Astrocyte of the cerebellum (primary cell): ENCODE data around the gene CNOT11.

Experiments
- DNase-seq: peaks from one replicate; pipeline ENCODE4 v3.0.0-alpha.2; 2011; ENCODE audit warnings: low read depth
- H3K4me3 ChIP-seq: 2 replicates; pipeline ENCODE4 v1.5.1; 2011; ENCODE audit warnings: mild to moderate bottlenecking, low read depth, low read length, moderate library complexity
- in situ Hi-C: cut with HindIII; loops from 2 replicates; pipeline ENCODE4 v1.10.0; 2017; ENCODE audit warnings: low sequenced_read_pairs
- TF ChIP-seq, protein P1 (sequence below): IDR thresholded peaks from 2 replicates; pipeline ENCODE4 v1.5.1; 2012; ENCODE audit warnings: low read length, low read depth, moderate library complexity, mild to moderate bottlenecking; ENCODE audit errors: missing control alignments

CNOT11 gene

DNA sequence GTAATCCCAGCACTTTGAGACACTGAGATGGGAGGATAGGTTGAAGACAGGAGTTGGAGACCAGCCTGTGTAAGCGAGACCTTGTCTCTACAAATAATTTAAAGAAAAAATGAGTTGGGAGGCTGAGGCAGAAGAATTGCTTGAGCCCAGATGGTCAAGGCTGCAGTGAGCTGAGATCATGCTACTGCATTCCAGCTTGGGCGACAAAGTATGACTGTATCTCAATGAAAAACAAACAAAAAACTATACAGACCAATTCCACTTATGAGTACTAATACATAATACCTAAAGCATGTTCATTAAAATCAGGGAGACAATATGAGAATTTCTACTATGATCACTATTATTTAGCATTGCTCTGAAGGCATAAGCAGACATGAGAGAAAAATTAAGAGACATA is 43.2 kb downstream of the CNOT11 start:
- no peak overlapping the region for H3K4me3 ChIP-seq
- in situ Hi-C loops: no loop called here
- DNase-seq: no peak
- TF ChIP-seq, protein P1, sequence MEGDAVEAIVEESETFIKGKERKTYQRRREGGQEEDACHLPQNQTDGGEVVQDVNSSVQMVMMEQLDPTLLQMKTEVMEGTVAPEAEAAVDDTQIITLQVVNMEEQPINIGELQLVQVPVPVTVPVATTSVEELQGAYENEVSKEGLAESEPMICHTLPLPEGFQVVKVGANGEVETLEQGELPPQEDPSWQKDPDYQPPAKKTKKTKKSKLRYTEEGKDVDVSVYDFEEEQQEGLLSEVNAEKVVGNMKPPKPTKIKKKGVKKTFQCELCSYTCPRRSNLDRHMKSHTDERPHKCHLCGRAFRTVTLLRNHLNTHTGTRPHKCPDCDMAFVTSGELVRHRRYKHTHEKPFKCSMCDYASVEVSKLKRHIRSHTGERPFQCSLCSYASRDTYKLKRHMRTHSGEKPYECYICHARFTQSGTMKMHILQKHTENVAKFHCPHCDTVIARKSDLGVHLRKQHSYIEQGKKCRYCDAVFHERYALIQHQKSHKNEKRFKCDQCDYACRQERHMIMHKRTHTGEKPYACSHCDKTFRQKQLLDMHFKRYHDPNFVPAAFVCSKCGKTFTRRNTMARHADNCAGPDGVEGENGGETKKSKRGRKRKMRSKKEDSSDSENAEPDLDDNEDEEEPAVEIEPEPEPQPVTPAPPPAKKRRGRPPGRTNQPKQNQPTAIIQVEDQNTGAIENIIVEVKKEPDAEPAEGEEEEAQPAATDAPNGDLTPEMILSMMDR: no peak

DNA sequence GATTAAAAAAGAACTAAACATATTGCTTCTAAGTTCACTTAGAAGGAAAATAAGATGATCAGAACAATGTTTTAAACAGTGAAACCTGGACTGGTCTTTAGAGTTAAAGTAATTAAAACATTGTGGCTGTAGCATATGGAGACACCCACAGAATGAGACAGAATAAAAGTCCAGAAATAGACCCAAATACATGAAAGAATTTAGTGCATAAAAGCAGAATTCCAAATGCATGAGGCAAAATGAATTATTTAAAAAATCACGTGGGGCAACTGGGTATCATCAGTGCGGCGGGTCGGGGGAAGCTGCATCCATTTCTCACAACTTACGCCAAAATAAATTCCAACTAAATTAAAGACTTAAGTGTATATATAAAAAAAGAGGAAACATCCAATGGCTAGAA is 43.7 kb downstream of the CNOT11 start:
- in situ Hi-C loops: no loop called here
- no peak overlapping the region for H3K4me3 ChIP-seq
- TF ChIP-seq, protein P1: no peak
- no peak for DNase-seq

DNA sequence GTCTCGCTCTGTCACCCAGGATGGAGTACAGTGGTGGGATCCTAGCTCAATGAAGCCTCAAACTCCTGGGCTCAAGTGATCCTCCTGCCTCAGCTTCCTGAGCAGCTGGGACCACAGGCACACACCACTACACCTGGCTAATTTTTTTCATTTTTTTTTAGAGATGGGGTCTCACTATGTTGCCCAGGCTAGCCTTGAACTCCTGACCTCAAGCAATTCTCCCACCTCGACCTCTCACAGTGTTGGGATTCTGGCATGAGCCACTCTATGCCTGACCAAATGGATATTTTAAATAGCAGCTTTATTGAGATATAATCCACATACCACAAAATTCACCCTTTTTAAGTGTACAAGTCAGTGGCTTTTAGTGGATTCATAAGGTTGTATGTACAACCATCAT is 44.7 kb downstream of the CNOT11 start:
- TF ChIP-seq, protein P1: no peak
- no peak for DNase-seq
- in situ Hi-C loops: no loop called here
- no peak overlapping the region for H3K4me3 ChIP-seq

DNA sequence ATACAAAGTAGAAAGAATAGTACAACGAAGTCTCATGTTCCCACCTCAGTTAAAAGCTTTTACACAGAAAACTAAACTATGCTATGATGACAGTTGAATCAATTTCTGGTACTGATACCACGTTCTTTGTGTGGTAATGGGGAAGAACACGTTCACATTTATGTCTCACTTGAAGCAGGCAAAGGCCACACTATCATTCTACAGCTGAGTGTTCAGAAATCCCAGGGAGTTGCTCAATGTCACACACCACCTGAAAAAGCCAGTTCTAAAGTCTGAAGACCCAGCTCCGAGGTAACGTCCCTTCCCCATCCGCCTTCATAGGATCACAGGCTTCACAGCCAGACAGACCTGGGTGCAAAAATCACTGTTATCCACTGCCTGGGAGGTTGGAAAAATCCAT is 46.9 kb downstream of the CNOT11 start:
- in situ Hi-C loops: no loop called here
- TF ChIP-seq, protein P1: no peak
- H3K4me3 ChIP-seq: no peak overlapping the region
- no peak for DNase-seq

DNA sequence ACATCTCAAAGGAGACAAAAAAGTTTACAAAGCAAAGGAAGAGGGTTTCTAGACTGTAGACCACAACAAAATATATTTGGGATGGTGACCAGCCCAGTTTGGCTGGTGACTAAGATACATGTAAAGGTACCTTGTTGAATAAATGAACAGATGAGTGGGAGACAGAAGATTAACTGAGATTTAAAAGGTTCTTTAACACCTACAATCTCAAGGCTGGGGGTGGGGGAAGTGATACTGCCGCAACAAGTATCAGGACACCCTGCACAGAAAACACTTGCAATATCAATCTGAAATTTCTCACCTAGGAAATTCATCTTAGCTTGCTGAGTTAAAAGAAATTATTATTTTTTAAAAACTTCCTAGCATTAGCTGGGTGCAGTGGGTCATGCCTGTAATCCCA is 47.5 kb downstream of the CNOT11 start:
- TF ChIP-seq, protein P1: no peak
- no peak overlapping the region for H3K4me3 ChIP-seq
- in situ Hi-C loops: no loop called here
- no peak for DNase-seq

DNA sequence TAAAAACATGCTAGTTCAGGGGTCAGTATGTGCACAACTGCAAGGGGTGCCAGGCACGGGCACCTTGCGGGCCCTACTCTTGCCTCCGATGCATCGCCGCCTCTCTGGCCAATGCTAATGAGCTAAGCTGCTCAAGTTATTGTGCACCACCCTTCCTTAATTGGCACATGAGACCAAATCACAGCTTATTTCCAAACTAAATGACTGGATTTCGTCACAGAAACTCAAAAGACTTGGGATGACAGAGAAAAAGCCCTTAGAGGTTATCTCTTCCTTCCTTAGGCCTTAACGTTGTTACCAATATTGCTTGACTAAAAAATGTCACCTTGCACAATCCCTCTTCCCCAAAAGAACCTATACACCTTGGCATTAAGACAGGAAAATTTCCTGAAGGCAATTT is 48.1 kb downstream of the CNOT11 start:
- no peak overlapping the region for H3K4me3 ChIP-seq
- DNase-seq: no peak
- TF ChIP-seq, protein P1: no peak
- in situ Hi-C loops: no loop called here

DNA sequence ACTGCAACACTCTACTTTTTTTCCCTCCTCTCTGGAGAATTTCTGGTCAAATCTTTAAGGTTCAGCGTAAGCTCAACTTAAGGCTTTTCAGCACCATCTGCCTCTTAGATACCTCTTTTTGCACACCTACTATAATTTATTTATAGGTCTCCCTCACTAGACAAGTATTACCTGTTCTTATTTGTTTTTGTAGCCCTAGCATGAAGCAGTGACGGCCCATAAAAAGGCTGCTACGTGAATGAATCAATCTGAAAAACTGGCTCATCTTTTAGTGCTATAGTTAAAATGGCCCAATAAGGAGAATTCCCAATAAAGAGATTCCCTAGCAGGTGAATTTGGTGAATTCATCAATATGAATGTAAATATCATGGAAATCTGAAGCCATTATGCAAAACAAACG is 49.3 kb downstream of the CNOT11 start:
- TF ChIP-seq, protein P1: no peak
- no peak for DNase-seq
- in situ Hi-C loops: no loop called here
- no peak overlapping the region for H3K4me3 ChIP-seq
